GM10248 (cell line): ENCODE data around the gene RIN3.

ENCODE experiments used
- CTCF ChIA-PET: fragments of 300-600 bp; sonication (Branson Sonifier 250); formaldehyde crosslinking; extraction: SDS; loops from one replicate; lab custom pipeline; 2021; ENCODE audit warnings: antibody characterized with exemption; lab: Yijun Ruan, JAX
- POLR2A ChIA-PET: fragments of 350-650 bp; sonication (Branson Sonifier 250); formaldehyde crosslinking; extraction: SDS; loops from one replicate; lab custom pipeline; 2020; ENCODE audit warnings: antibody characterized with exemption; lab: Yijun Ruan, JAX
- DNase-seq: peaks from one replicate; pipeline ENCODE4 v3.0.0; 2012; ENCODE audit errors: extremely low spot score
- TF ChIP-seq, protein P1 (sequence below): IDR thresholded peaks from 2 replicates; pipeline ENCODE4 v1.5.1; 2012; ENCODE audit warnings: mild to moderate bottlenecking, low read depth; ENCODE audit errors: extremely low read depth, missing control alignments, control extremely low read depth

Gene RIN3

GRCh38 chr14:92585981-92586937, 72.7 kb downstream of the RIN3 start:
- ChIA-PET CTCF (interaction anchor here (0.7 to 5.3 kb wide), 16 partner anchors 9 to 198 kb away, joined by 3 to 36 read pairs (median 3); no protein-coding TSS in a partner anchor), POLR2A (no interaction called here)
- DNase-seq, result no peak
- TF ChIP-seq, protein P1, sequence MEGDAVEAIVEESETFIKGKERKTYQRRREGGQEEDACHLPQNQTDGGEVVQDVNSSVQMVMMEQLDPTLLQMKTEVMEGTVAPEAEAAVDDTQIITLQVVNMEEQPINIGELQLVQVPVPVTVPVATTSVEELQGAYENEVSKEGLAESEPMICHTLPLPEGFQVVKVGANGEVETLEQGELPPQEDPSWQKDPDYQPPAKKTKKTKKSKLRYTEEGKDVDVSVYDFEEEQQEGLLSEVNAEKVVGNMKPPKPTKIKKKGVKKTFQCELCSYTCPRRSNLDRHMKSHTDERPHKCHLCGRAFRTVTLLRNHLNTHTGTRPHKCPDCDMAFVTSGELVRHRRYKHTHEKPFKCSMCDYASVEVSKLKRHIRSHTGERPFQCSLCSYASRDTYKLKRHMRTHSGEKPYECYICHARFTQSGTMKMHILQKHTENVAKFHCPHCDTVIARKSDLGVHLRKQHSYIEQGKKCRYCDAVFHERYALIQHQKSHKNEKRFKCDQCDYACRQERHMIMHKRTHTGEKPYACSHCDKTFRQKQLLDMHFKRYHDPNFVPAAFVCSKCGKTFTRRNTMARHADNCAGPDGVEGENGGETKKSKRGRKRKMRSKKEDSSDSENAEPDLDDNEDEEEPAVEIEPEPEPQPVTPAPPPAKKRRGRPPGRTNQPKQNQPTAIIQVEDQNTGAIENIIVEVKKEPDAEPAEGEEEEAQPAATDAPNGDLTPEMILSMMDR, result no peak

DNA sequence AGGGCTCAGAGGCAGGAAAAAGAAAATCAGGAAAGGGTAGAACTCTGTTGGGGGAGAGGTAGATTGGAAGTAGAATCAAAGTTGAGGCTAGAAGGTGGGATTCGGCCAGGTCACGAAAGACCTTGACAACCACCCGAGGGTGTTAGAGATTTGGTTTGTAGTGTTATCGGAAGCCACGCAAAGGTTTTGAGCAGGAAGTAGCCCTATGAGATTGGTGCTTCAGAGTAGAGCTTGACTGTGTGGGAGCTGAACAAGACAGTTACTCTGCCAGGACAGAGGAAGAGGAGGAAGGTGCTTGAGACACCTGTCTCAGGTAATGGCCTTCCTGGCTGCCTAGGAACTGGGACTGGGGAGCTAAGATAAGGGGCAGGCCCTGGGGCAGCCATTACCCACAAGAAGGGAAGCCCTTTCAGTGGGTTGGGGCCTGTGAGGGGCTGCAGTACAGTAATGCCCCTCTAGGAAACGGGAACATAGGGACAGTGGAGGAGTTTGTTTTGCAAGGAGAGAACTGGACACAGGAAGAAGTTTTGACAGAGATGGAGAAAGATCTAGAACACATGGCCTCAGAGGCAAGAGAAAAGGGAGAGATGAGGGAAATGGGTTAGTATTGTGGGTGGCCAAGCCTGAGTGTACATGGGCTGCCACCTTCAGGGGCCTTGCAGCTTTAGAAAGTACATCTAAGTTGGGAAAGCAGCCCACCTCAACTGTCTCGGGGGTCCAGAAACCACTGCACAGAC, 73.5 kb downstream of the RIN3 start:
- ChIA-PET CTCF (interaction anchor here (0.9 to 5.3 kb wide), 11 partner anchors 9 to 52 kb away, joined by 3 to 36 read pairs (median 4); no protein-coding TSS in a partner anchor), POLR2A (no interaction called here)
- TF ChIP-seq, protein P1, result peak; percentile 35
- no peak for DNase-seq

DNA sequence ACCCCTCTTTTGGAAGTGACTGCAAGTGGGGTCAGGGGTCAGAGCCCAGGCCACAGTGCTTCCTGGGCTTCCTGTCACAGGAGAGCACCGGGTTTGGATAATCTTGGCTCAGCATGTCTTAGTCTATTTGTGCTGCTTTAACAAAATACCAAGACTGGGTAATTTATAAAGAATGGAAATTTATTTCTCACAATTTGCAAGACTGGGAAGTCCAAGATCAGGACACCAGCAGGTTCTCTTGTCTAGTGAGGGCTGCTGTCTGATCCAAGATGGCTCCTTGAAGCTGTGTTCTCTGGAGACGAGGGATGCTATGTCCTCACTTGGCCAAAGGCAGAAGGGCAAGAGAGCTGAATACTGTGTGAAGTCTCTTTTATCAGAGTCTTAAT, 74.1 kb downstream of the RIN3 start:
- TF ChIP-seq, protein P1, result no peak
- ChIA-PET POLR2A (no interaction called here), CTCF (interaction anchor here (0.6 to 5.3 kb wide), 11 partner anchors 8 to 103 kb away, joined by 3 to 36 read pairs (median 7); no protein-coding TSS in a partner anchor)
- DNase-seq, result no peak

- ChIA-PET CTCF (interaction anchor here (0.7 to 5.3 kb wide), 33 partner anchors 8 to 222 kb away, joined by 3 to 36 read pairs (median 6); no protein-coding TSS in a partner anchor), POLR2A (no interaction called here)
- TF ChIP-seq, protein P1, result peak; percentile 83
- no peak for DNase-seq
These were observed 75.8 kb downstream of the RIN3 start for GRCh38 chr14:92589213-92589852.

DNA sequence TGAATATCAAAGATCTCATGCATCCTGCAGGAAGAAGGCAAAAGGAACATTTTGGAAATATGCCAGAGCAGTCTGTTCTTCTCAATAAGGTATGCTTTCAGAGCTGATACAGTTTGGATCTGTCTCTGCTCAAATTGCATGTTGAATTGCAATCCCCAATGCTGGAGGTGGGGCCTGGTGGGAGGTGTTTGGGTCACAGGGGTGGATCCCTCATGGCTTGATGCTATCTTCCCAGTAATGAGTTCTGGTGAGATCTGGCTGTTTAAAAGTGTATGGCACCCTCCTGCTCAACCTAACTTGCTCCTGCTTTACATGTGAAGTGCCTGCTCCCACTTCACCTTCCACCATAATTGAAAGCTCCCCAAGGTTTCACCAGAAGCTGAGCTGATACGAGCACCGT, 76.6 kb downstream of the RIN3 start:
- TF ChIP-seq, protein P1, result no peak
- DNase-seq, result no peak
- CTCF ChIA-PET, result interaction anchor here (0.7 to 5.3 kb wide), 21 partner anchors 10 to 194 kb away, joined by 3 to 36 read pairs (median 6); no protein-coding TSS in a partner anchor
- POLR2A ChIA-PET, result no interaction called here
